Fibroblast of lung (primary cell): ENCODE measurements around the gene NPEPL1.
"Not testable (repeated sequence)": the region's sequence is repeated elsewhere in the genome, so short reads cannot be mapped to it uniquely, and the experiment has no call there.

Experiments
- EZH2 ChIP-seq: IDR thresholded peaks from 2 replicates; pipeline ENCODE4 v1.5.1; 2012; ENCODE audit warnings: low read length, control low read depth, mild to moderate bottlenecking; ENCODE audit errors: missing control alignments
- TF ChIP-seq, protein P1 (sequence below), 2 donors: IDR thresholded peaks in 1 of 2; conservative IDR thresholded peaks in 1 of 2; 1 replicate in 1 of 2; 2 replicates in 1 of 2; pipeline ENCODE4 v1.5.1; 2011 to 2012; ENCODE audit warnings: low read length in 2 of 2, control low read depth in 1 of 2, inconsistent platforms in 1 of 2, low read depth in 1 of 2, mild to moderate bottlenecking in 1 of 2

DNA sequence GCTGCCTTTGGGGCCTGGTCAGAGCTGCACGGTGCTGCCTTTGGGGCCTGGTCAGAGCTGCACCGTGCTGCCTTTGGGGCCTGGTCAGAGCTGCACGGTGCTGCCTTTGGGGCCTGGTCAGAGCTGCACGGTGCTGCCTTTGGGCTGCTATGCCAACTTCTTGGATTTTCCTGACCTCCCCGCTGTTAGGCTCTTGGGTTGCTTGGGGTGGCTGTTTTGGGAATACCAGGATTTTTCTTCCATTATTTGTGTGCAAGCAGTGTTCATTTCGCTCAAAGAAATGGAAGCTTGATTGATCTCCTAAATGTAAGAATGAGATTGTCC lies 44.1 kb upstream of the NPEPL1 start:
- TF ChIP-seq, protein P1, sequence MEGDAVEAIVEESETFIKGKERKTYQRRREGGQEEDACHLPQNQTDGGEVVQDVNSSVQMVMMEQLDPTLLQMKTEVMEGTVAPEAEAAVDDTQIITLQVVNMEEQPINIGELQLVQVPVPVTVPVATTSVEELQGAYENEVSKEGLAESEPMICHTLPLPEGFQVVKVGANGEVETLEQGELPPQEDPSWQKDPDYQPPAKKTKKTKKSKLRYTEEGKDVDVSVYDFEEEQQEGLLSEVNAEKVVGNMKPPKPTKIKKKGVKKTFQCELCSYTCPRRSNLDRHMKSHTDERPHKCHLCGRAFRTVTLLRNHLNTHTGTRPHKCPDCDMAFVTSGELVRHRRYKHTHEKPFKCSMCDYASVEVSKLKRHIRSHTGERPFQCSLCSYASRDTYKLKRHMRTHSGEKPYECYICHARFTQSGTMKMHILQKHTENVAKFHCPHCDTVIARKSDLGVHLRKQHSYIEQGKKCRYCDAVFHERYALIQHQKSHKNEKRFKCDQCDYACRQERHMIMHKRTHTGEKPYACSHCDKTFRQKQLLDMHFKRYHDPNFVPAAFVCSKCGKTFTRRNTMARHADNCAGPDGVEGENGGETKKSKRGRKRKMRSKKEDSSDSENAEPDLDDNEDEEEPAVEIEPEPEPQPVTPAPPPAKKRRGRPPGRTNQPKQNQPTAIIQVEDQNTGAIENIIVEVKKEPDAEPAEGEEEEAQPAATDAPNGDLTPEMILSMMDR (conservative IDR thresholded peaks at IDR 0.05 in 1 of 2, IDR thresholded peaks at IDR 0.05 in 1 of 2; ENCODE audit: low read depth in 1 of 2, low read length in 2 of 2), result not testable (repeated sequence)
- TF ChIP-seq EZH2, result not testable (repeated sequence)
